NB4 (cell line): ENCODE measurements around the gene RAG1.

Experiments used
- DNase-seq: peaks from one replicate; pipeline ENCODE4 v3.0.0; 2010; ENCODE audit warnings: low read depth
- H3K4me3 ChIP-seq: one replicate; pipeline ENCODE4 v1.5.1; 2011; ENCODE audit warnings: mild to moderate bottlenecking, low read depth, low read length, moderate library complexity
- MYC ChIP-seq: IDR thresholded peaks from 2 replicates; pipeline ENCODE4 v1.6.1; 2011; ENCODE audit warnings: low read depth, low read length
- POLR2A ChIP-seq: IDR thresholded peaks from 2 replicates; pipeline ENCODE4 v1.6.1; 2011; ENCODE audit warnings: mild to moderate bottlenecking; ENCODE audit not compliant: insufficient read length; ENCODE audit errors: extremely low read depth
- TF ChIP-seq, protein P1 (sequence below): IDR thresholded peaks from one replicate; pipeline ENCODE4 v1.5.1; 2012; ENCODE audit warnings: low read depth, low read length
- TF ChIP-seq, protein P2 (sequence below): IDR thresholded peaks from 2 replicates; pipeline ENCODE4 v1.6.1; 2011; ENCODE audit warnings: low read depth, low read length

The RAG1 gene

DNA sequence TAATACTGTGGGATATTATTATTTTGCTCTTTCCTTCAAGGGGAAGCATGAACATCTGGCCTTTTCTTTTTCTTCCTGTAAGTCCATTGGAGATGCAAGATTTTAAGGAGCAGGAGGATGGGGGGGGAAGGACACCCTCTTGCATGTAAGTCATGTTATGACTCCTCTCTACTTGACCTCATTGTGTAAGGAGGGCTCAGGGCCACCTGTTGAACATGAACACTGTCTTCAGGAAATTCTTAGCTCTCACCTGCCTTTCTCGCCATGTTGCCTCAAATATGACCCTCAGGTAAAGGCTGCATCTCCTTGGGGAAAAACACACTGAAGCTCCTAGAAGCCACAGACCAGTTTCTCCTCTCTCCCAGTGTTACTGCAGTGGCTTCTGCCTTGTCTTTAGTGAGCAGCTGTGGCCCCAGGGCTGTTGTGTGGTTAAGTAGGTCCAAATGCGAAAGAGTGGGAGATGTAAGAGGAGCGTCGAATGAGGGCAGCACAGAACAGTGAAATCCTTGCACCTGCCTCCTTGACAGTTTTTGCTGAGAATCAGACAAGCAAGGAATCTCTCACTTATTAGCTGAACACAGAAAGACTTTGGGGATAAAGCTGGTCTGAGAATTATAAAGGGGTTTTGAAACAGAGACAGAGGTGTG is 1.3 kb upstream of the RAG1 start:
- no peak for TF ChIP-seq MYC
- TF ChIP-seq, protein P1, sequence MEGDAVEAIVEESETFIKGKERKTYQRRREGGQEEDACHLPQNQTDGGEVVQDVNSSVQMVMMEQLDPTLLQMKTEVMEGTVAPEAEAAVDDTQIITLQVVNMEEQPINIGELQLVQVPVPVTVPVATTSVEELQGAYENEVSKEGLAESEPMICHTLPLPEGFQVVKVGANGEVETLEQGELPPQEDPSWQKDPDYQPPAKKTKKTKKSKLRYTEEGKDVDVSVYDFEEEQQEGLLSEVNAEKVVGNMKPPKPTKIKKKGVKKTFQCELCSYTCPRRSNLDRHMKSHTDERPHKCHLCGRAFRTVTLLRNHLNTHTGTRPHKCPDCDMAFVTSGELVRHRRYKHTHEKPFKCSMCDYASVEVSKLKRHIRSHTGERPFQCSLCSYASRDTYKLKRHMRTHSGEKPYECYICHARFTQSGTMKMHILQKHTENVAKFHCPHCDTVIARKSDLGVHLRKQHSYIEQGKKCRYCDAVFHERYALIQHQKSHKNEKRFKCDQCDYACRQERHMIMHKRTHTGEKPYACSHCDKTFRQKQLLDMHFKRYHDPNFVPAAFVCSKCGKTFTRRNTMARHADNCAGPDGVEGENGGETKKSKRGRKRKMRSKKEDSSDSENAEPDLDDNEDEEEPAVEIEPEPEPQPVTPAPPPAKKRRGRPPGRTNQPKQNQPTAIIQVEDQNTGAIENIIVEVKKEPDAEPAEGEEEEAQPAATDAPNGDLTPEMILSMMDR, result no peak
- TF ChIP-seq POLR2A, result no peak
- no peak overlapping the region for H3K4me3 ChIP-seq
- DNase-seq, result peak; percentile 1

DNA sequence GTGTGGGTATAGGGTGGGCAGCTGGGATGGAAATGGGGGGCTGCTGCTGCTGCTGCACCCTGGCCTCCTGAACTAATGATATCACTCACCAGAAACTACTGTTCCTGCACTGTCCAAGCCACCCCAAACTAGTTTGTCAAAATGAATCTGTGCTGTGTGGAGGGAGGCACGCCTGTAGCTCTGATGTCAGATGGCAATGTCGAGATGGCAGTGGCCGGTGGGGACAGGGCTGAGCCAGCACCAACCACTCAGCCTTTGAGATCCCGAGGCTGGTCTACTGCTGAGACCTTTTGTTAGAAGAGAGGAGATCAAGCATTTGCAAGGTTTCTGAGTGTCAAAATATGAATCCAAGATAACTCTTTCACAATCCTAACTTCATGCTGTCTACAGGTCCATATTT is 1.3 kb downstream of the RAG1 start:
- no peak overlapping the region for H3K4me3 ChIP-seq
- TF ChIP-seq POLR2A (no peak), MYC (no peak)
- no peak for DNase-seq

DNA sequence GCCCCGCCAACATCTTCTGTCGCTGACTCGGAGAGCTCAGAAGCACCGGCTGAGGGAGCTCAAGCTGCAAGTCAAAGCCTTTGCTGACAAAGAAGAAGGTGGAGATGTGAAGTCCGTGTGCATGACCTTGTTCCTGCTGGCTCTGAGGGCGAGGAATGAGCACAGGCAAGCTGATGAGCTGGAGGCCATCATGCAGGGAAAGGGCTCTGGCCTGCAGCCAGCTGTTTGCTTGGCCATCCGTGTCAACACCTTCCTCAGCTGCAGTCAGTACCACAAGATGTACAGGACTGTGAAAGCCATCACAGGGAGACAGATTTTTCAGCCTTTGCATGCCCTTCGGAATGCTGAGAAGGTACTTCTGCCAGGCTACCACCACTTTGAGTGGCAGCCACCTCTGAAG is 6.7 kb downstream of the RAG1 start:
- DNase-seq, result no peak
- no peak for TF ChIP-seq POLR2A
- TF ChIP-seq, protein P1, result no peak
- no peak for TF ChIP-seq MYC
- TF ChIP-seq, protein P2, sequence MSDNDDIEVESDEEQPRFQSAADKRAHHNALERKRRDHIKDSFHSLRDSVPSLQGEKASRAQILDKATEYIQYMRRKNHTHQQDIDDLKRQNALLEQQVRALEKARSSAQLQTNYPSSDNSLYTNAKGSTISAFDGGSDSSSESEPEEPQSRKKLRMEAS, result no peak
- H3K4me3 ChIP-seq, result no peak overlapping the region

GRCh38 chr11:36577373-36577772 is 9.6 kb downstream of the RAG1 start:
- no peak overlapping the region for H3K4me3 ChIP-seq
- TF ChIP-seq MYC (no peak), POLR2A (no peak)
- TF ChIP-seq, protein P1, result no peak
- TF ChIP-seq, protein P2, result no peak
- DNase-seq, result no peak

DNA sequence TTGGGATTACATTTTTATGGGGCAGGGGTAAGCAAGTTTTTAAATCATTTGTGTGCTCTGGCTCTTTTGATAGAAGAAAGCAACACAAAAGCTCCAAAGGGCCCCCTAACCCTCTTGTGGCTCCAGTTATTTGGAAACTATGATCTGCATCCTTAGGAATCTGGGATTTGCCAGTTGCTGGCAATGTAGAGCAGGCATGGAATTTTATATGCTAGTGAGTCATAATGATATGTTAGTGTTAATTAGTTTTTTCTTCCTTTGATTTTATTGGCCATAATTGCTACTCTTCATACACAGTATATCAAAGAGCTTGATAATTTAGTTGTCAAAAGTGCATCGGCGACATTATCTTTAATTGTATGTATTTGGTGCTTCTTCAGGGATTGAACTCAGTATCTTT is 10.1 kb downstream of the RAG1 start:
- no peak overlapping the region for H3K4me3 ChIP-seq
- no peak for DNase-seq
- TF ChIP-seq POLR2A (no peak), MYC (no peak)
- TF ChIP-seq, protein P2, result no peak
- TF ChIP-seq, protein P1, result no peak

- no peak for DNase-seq
- TF ChIP-seq, protein P2, result no peak
- TF ChIP-seq MYC (no peak), POLR2A (no peak)
- TF ChIP-seq, protein P1, result no peak
- no peak overlapping the region for H3K4me3 ChIP-seq
Measured at GRCh38 chr11:36578458-36578857, 10.7 kb downstream of the RAG1 start.
